ENCODE measurements around the gene ABCG1. TPM values are rescaled to one million over a fixed set of nuclear protein-coding genes. Genes with fewer than 3 reads are reported as not detected.
A peak's percentile ranks its signal among the peaks of the same experiment; 100 is the strongest.

The ABCG1 gene
- total and polyA plus RNA-seq, 3 experiments from 2014 or later, result 3.7 to 15.7 (median 3.8) TPM

- peaks cover 0 to 10% (median 4%) of the 10 kb centered on the region in 3 donors for H3K4me1 Mint-ChIP-seq
- no peaks in the 10 kb centered on the region for H3K9me3 Mint-ChIP-seq
- H3K4me3 ChIP-seq (ENCODE audit: low read length), result no peak overlapping the region
- CTCF ChIA-PET, result interaction anchor here (1.1 kb wide), 1 partner anchor 43 kb away, joined by 3 read pairs; no protein-coding TSS in a partner anchor
- peaks cover 9% of the 10 kb centered on the region for H3K4me1 ChIP-seq (ENCODE audit: insufficient read depth, low read length)
- no peak overlapping the region for H3K4me3 Mint-ChIP-seq
- no peaks in the 10 kb centered on the region for H3K36me3 ChIP-seq (ENCODE audit: insufficient read depth, low read length)
- peaks cover 4 to 11% of the 10 kb centered on the region in 2 donors for H3K27me3 Mint-ChIP-seq
- POLR2A ChIA-PET, result no interaction called here
- peaks cover 0 to 11% (median 3%) of the 10 kb centered on the region in 3 donors for H3K36me3 Mint-ChIP-seq
- H3K27me3 ChIP-seq (ENCODE audit: insufficient read depth, low read length, poor library complexity, severe bottlenecking), result no peaks in the 10 kb centered on the region
- H3K9me3 ChIP-seq (ENCODE audit: low read length), result no peaks in the 10 kb centered on the region
- no peak for DNase-seq
- peak overlapping the region in 1 of 8 donors; percentile 46 for H3K27ac Mint-ChIP-seq
- no peak overlapping the region for H3K27ac ChIP-seq (ENCODE audit: low read depth, low read length)
These were observed 83.2 kb downstream of the ABCG1 start for GRCh38 chr21:42302076-42302650.

GRCh38 chr21:42302794-42303193, 83.9 kb downstream of the ABCG1 start:
- H3K36me3 ChIP-seq (ENCODE audit: insufficient read depth, low read length), result no peaks in the 10 kb centered on the region
- H3K27ac Mint-ChIP-seq, result no peak overlapping the region
- H3K4me3 ChIP-seq (ENCODE audit: low read length), result no peak overlapping the region
- DNase-seq, result no peak
- peaks cover 9% of the 10 kb centered on the region for H3K4me1 ChIP-seq (ENCODE audit: insufficient read depth, low read length)
- H3K36me3 Mint-ChIP-seq, result peaks cover 0 to 5% (median 0%) of the 10 kb centered on the region in 3 donors
- no peaks in the 10 kb centered on the region for H3K9me3 ChIP-seq (ENCODE audit: low read length)
- ChIA-PET CTCF (no interaction called here), POLR2A (no interaction called here)
- peaks cover 9 to 18% of the 10 kb centered on the region in 2 donors for H3K27me3 Mint-ChIP-seq
- no peak overlapping the region for H3K27ac ChIP-seq (ENCODE audit: low read depth, low read length)
- no peaks in the 10 kb centered on the region for H3K9me3 Mint-ChIP-seq
- no peak overlapping the region for H3K4me3 Mint-ChIP-seq
- H3K27me3 ChIP-seq (ENCODE audit: insufficient read depth, low read length, poor library complexity, severe bottlenecking), result no peaks in the 10 kb centered on the region
- H3K4me1 Mint-ChIP-seq, result peaks cover 0 to 10% (median 4%) of the 10 kb centered on the region in 3 donors

- Histone ChIP-seq H3K27me3 (ENCODE audit: insufficient read depth, low read length, poor library complexity, severe bottlenecking) (no peaks in the 10 kb centered on the region), H3K9me3 (ENCODE audit: low read length) (no peaks in the 10 kb centered on the region), H3K4me3 (ENCODE audit: low read length) (no peak overlapping the region), H3K36me3 (ENCODE audit: insufficient read depth, low read length) (no peaks in the 10 kb centered on the region), H3K27ac (ENCODE audit: low read depth, low read length) (no peak overlapping the region), H3K4me1 (ENCODE audit: insufficient read depth, low read length) (peaks cover 9% of the 10 kb centered on the region)
- peaks cover 9 to 22% of the 10 kb centered on the region in 2 donors for H3K27me3 Mint-ChIP-seq
- H3K9me3 Mint-ChIP-seq, result no peaks in the 10 kb centered on the region
- no peak overlapping the region for H3K4me3 Mint-ChIP-seq
- H3K4me1 Mint-ChIP-seq, result peaks cover 0 to 10% (median 2%) of the 10 kb centered on the region in 3 donors
- ChIA-PET CTCF (no interaction called here), POLR2A (no interaction called here)
- DNase-seq, result no peak
- H3K36me3 Mint-ChIP-seq, result no peaks in the 10 kb centered on the region
- no peak overlapping the region for H3K27ac Mint-ChIP-seq
These were observed 84.5 kb downstream of the ABCG1 start for GRCh38 chr21:42303443-42303842.

GRCh38 chr21:42304556-42305454, 85.9 kb downstream of the ABCG1 start:
- Histone ChIP-seq H3K4me1 (ENCODE audit: insufficient read depth, low read length) (peaks cover 5% of the 10 kb centered on the region), H3K27ac (ENCODE audit: low read depth, low read length) (no peak overlapping the region), H3K9me3 (ENCODE audit: low read length) (no peaks in the 10 kb centered on the region), H3K4me3 (ENCODE audit: low read length) (no peak overlapping the region), H3K27me3 (ENCODE audit: insufficient read depth, low read length, poor library complexity, severe bottlenecking) (no peaks in the 10 kb centered on the region), H3K36me3 (ENCODE audit: insufficient read depth, low read length) (no peaks in the 10 kb centered on the region)
- POLR2A ChIA-PET, result no interaction called here
- Mint-ChIP-seq H3K27me3 (peaks cover 9 to 22% of the 10 kb centered on the region in 2 donors), H3K9me3 (no peaks in the 10 kb centered on the region), H3K4me3 (no peak overlapping the region), H3K36me3 (no peaks in the 10 kb centered on the region), H3K4me1 (peaks cover 0 to 8% (median 3%) of the 10 kb centered on the region in 3 donors), H3K27ac (peak overlapping the region in 1 of 8 donors; percentile 70)
- no peak for DNase-seq
- CTCF ChIA-PET, result interaction anchor here (0.8 kb wide), 1 partner anchor 9 kb away, joined by 3 read pairs; no protein-coding TSS in a partner anchor

- Mint-ChIP-seq H3K4me3 (no peak overlapping the region), H3K9me3 (no peaks in the 10 kb centered on the region), H3K4me1 (peaks cover 0 to 7% (median 3%) of the 10 kb centered on the region in 3 donors), H3K36me3 (no peaks in the 10 kb centered on the region), H3K27ac (no peak overlapping the region), H3K27me3 (peaks cover 11 to 22% of the 10 kb centered on the region in 2 donors)
- Histone ChIP-seq H3K4me3 (ENCODE audit: low read length) (no peak overlapping the region), H3K9me3 (ENCODE audit: low read length) (no peaks in the 10 kb centered on the region), H3K27me3 (ENCODE audit: insufficient read depth, low read length, poor library complexity, severe bottlenecking) (no peaks in the 10 kb centered on the region), H3K27ac (ENCODE audit: low read depth, low read length) (no peak overlapping the region), H3K36me3 (ENCODE audit: insufficient read depth, low read length) (no peaks in the 10 kb centered on the region), H3K4me1 (ENCODE audit: insufficient read depth, low read length) (peaks cover 5% of the 10 kb centered on the region)
- CTCF ChIA-PET, result no interaction called here
- DNase-seq, result no peak
- POLR2A ChIA-PET, result no interaction called here
These were observed 86.8 kb downstream of the ABCG1 start for GRCh38 chr21:42305707-42306147.

GRCh38 chr21:42306366-42307035, 87.6 kb downstream of the ABCG1 start:
- peaks cover 5% of the 10 kb centered on the region for H3K4me1 ChIP-seq (ENCODE audit: insufficient read depth, low read length)
- CTCF ChIA-PET, result no interaction called here
- DNase-seq, result no peak
- H3K27ac ChIP-seq (ENCODE audit: low read depth, low read length), result no peak overlapping the region
- no peaks in the 10 kb centered on the region for H3K27me3 ChIP-seq (ENCODE audit: insufficient read depth, low read length, poor library complexity, severe bottlenecking)
- peaks cover 11 to 22% of the 10 kb centered on the region in 2 donors for H3K27me3 Mint-ChIP-seq
- no peak overlapping the region for H3K4me3 Mint-ChIP-seq
- H3K4me3 ChIP-seq (ENCODE audit: low read length), result no peak overlapping the region
- no peak overlapping the region for H3K27ac Mint-ChIP-seq
- POLR2A ChIA-PET, result no interaction called here
- no peaks in the 10 kb centered on the region for H3K9me3 ChIP-seq (ENCODE audit: low read length)
- H3K36me3 Mint-ChIP-seq, result no peaks in the 10 kb centered on the region
- no peaks in the 10 kb centered on the region for H3K9me3 Mint-ChIP-seq
- H3K4me1 Mint-ChIP-seq, result peaks cover 0 to 7% (median 3%) of the 10 kb centered on the region in 3 donors
- no peaks in the 10 kb centered on the region for H3K36me3 ChIP-seq (ENCODE audit: insufficient read depth, low read length)

- H3K9me3 Mint-ChIP-seq, result no peaks in the 10 kb centered on the region
- POLR2A ChIA-PET, result no interaction called here
- no peaks in the 10 kb centered on the region for H3K9me3 ChIP-seq (ENCODE audit: low read length)
These were observed 88.2 kb downstream of the ABCG1 start for GRCh38 chr21:42307106-42307505.

More at GRCh38 chr21:42307106-42307505, 88.2 kb downstream of the ABCG1 start:
- Mint-ChIP-seq H3K4me1 (peaks cover 0 to 7% (median 3%) of the 10 kb centered on the region in 3 donors), H3K36me3 (no peaks in the 10 kb centered on the region), H3K27me3 (peaks cover 11 to 22% of the 10 kb centered on the region in 2 donors), H3K4me3 (no peak overlapping the region), H3K27ac (no peak overlapping the region)
- CTCF ChIA-PET, result no interaction called here
- no peak overlapping the region for H3K4me3 ChIP-seq (ENCODE audit: low read length)
- H3K27ac ChIP-seq (ENCODE audit: low read depth, low read length), result no peak overlapping the region
- H3K36me3 ChIP-seq (ENCODE audit: insufficient read depth, low read length), result no peaks in the 10 kb centered on the region
- peaks cover 5% of the 10 kb centered on the region for H3K4me1 ChIP-seq (ENCODE audit: insufficient read depth, low read length)
- DNase-seq, result no peak
- H3K27me3 ChIP-seq (ENCODE audit: insufficient read depth, low read length, poor library complexity, severe bottlenecking), result no peaks in the 10 kb centered on the region
